22Rv1 (cell line): Measurements from ENCODE around the gene MAP7D3.
"Not testable (repeated sequence)": the region's sequence is repeated elsewhere in the genome, so short reads cannot be mapped to it uniquely, and the experiment has no call there.

Experiments
- ZFX ChIP-seq: fragments of 450-650 bp; IDR thresholded peaks from 2 replicates; pipeline ENCODE4 v1.6.1; 2017; ENCODE audit warnings: antibody characterized with exemption, borderline replicate concordance
- TF ChIP-seq, protein P1 (sequence below): fragments of 450-650 bp; IDR thresholded peaks from 2 replicates; pipeline ENCODE4 v1.5.1; 2017; ENCODE audit warnings: mild to moderate bottlenecking

DNA sequence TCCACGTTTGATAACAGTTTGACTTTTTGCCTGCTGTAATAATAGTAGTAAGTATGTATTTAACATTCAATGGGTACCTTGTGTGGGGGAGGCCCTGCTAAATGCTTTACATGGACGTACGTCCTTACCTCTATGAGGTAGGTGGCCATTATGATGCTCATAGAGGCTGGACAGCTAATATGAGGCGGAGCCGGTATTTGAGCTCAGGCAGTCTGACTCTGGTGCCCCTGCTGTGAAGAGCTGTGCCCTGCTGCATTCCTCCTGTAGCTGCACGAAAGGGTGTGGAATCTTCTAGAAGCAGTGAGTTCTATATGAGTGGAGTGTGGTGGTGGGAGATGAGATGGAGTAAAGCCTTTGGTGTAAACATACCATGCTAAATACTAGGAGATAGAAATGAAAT is 83.2 kb downstream of the MAP7D3 start:
- TF ChIP-seq, protein P1, sequence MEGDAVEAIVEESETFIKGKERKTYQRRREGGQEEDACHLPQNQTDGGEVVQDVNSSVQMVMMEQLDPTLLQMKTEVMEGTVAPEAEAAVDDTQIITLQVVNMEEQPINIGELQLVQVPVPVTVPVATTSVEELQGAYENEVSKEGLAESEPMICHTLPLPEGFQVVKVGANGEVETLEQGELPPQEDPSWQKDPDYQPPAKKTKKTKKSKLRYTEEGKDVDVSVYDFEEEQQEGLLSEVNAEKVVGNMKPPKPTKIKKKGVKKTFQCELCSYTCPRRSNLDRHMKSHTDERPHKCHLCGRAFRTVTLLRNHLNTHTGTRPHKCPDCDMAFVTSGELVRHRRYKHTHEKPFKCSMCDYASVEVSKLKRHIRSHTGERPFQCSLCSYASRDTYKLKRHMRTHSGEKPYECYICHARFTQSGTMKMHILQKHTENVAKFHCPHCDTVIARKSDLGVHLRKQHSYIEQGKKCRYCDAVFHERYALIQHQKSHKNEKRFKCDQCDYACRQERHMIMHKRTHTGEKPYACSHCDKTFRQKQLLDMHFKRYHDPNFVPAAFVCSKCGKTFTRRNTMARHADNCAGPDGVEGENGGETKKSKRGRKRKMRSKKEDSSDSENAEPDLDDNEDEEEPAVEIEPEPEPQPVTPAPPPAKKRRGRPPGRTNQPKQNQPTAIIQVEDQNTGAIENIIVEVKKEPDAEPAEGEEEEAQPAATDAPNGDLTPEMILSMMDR, result not testable (repeated sequence)
- TF ChIP-seq ZFX, result not testable (repeated sequence)
